ENCODE results near the gene ZMAT3. TPM values are rescaled to one million over a fixed set of nuclear protein-coding genes. Genes with fewer than 3 reads are reported as not detected.

Gene ZMAT3
- total and polyA plus RNA-seq, 2 of the 4 experiments (the other 2 are of a cell fraction), result 11.7 to 14.3 TPM

DNA sequence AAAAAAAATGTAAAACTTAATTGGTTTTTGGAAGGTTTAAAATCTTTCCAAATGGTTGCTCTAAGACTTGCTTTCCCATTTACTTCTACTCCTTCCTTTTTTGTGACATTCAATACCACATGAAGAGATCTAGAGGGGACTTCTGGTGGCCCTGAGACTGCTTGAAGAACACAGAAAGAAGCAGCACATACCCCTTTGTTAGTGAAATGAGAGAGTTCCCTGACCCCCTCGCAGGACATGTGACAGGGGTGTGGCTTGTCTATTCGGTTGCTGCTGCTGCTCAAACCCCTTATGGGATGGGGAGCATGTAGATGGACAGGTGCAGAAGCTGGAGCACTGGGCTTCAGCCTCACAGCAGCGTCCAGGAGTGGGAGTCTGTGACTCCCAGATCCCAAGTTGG lies 71.0 kb downstream of the ZMAT3 start:
- CTCF ChIA-PET, result no interaction called here
- ATAC-seq (ENCODE audit: low read depth) (no peak), DNase-seq (no peak)
- H3K4ac ChIP-seq (ENCODE audit: low read depth, low read length), result no peak overlapping the region
- POLR2A ChIA-PET (ENCODE audit: unreplicated experiment), result no interaction called here
- H3K14ac ChIP-seq (replicated peaks; ENCODE audit: low read depth, low read length), result no peak overlapping the region
- no peak overlapping the region for H3K4me2 ChIP-seq (ENCODE audit: low read depth, low read length)
- H3K18ac ChIP-seq (ENCODE audit: low read depth, low read length), result no peak overlapping the region
- H4K5ac ChIP-seq (ENCODE audit: low read depth, low read length), result no peak overlapping the region
- H3K4me1 ChIP-seq (ENCODE audit: control insufficient read depth, insufficient read depth, low read length), result no peaks in the 10 kb centered on the region
- intact Hi-C loops (cut with micrococcal nuclease), result no loop called here
- no peak overlapping the region for H3K27ac ChIP-seq (ENCODE audit: insufficient read depth, low read length)
- no peaks in the 10 kb centered on the region for H3K27me3 ChIP-seq (ENCODE audit: control insufficient read depth, insufficient read depth, low read length)
- no peak overlapping the region for H2BK20ac ChIP-seq (ENCODE audit: low read depth, low read length)
- in situ Hi-C loops (cut with MboI; ENCODE audit: low sequenced_read_pairs), result loop anchor here (25.0 kb wide), 1 partner anchor 562 kb away; the partner anchor contains the start of gene ACTL6A
- H3K79me1 ChIP-seq (ENCODE audit: low read depth in 1 of 2, low read length in 2 of 2), result no peaks in the 10 kb centered on the region; a peak in 1 of 4 replicates
- H2BK5ac ChIP-seq (ENCODE audit: low read depth, low read length, poor library complexity, severe bottlenecking), result no peak overlapping the region
- no peak overlapping the region for H2BK15ac ChIP-seq (ENCODE audit: low read depth, low read length)
- WGBS, 2 experiments (ENCODE audit: extremely low coverage in 2 of 2, insufficient read length in 1 of 2), result 83% methylated on average over 1 of the region's 3 CpGs; no CpG with 5 or more reads in 1 of the 2 experiments
- H3K23ac ChIP-seq (ENCODE audit: low read depth, low read length), result no peak overlapping the region
- BruUV-seq (replicated peaks), result no TSS peak
- H2BK120ac ChIP-seq (ENCODE audit: low read depth, low read length), result no peak overlapping the region
- H4K8ac ChIP-seq (ENCODE audit: low read depth in 2 of 2, low read length in 2 of 2), result no peak overlapping the region
- no peak overlapping the region for H3K9ac ChIP-seq (ENCODE audit: low read depth, low read length)
- H3K9me1 ChIP-seq (ENCODE audit: insufficient read depth, low read length), result peaks cover 12% of the 10 kb centered on the region; the same call in 1 of the 2 replicates
- no peaks in the 10 kb centered on the region for H3K9me3 ChIP-seq (ENCODE audit: control insufficient read depth, insufficient read depth, low read length)
- dilution Hi-C loops (cut with HindIII; ENCODE audit: low sequenced_read_pairs, unreplicated experiment), result no loop called here
- no peak overlapping the region for H3K56ac ChIP-seq (ENCODE audit: extremely low read depth, insufficient read depth, low read length)
- no peak overlapping the region for H4K91ac ChIP-seq (ENCODE audit: insufficient read depth, low read depth, low read length)
- H3K4me3 ChIP-seq (ENCODE audit: insufficient read depth, low read depth, low read length), result no peak overlapping the region
- H4K20me1 ChIP-seq (ENCODE audit: insufficient read depth, low read length), result no peaks in the 10 kb centered on the region
- TF ChIP-seq RCOR1 (IDR thresholded peaks at IDR 0.05; ENCODE audit: insufficient replicate concordance, low read length), result no peak
- no peak for TF ChIP-seq MAZ (IDR thresholded peaks at IDR 0.05; ENCODE audit: borderline replicate concordance, low read depth, low read length)
- no peak for TF ChIP-seq CHD1 (IDR thresholded peaks at IDR 0.05; ENCODE audit: low read depth, low read length)
- TF ChIP-seq RAD21 (IDR thresholded peaks at IDR 0.05; ENCODE audit: low read length), result no peak
- TF ChIP-seq BHLHE40 (IDR thresholded peaks at IDR 0.05; ENCODE audit: low read depth, low read length), result no peak
- no peak for TF ChIP-seq CEBPB (IDR thresholded peaks at IDR 0.05; ENCODE audit: low read depth, low read length)
- no peak for TF ChIP-seq RFX5 (IDR thresholded peaks at IDR 0.05; ENCODE audit: low read depth, low read length)
- TF ChIP-seq, protein P1, sequence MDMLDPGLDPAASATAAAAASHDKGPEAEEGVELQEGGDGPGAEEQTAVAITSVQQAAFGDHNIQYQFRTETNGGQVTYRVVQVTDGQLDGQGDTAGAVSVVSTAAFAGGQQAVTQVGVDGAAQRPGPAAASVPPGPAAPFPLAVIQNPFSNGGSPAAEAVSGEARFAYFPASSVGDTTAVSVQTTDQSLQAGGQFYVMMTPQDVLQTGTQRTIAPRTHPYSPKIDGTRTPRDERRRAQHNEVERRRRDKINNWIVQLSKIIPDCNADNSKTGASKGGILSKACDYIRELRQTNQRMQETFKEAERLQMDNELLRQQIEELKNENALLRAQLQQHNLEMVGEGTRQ (IDR thresholded peaks at IDR 0.05; ENCODE audit: low read depth, low read length), result no peak
- TF ChIP-seq SMC3 (IDR thresholded peaks at IDR 0.05; ENCODE audit: low read depth, low read length), result no peak
- no peak for TF ChIP-seq NFE2L2 (IDR thresholded peaks at IDR 0.05; ENCODE audit: low read depth, low read length)
- TF ChIP-seq POLR2A (IDR thresholded peaks at IDR 0.05; ENCODE audit: low read depth, low read length), result no peak
- no peak for TF ChIP-seq ELK1 (IDR thresholded peaks at IDR 0.05; ENCODE audit: borderline replicate concordance, low read depth, low read length)
- TF ChIP-seq FOS (IDR thresholded peaks at IDR 0.05; ENCODE audit: low read depth, low read length), result no peak
- no peak for TF ChIP-seq MAFK (IDR thresholded peaks at IDR 0.05; ENCODE audit: low read depth, low read length)
- TF ChIP-seq, protein P2, sequence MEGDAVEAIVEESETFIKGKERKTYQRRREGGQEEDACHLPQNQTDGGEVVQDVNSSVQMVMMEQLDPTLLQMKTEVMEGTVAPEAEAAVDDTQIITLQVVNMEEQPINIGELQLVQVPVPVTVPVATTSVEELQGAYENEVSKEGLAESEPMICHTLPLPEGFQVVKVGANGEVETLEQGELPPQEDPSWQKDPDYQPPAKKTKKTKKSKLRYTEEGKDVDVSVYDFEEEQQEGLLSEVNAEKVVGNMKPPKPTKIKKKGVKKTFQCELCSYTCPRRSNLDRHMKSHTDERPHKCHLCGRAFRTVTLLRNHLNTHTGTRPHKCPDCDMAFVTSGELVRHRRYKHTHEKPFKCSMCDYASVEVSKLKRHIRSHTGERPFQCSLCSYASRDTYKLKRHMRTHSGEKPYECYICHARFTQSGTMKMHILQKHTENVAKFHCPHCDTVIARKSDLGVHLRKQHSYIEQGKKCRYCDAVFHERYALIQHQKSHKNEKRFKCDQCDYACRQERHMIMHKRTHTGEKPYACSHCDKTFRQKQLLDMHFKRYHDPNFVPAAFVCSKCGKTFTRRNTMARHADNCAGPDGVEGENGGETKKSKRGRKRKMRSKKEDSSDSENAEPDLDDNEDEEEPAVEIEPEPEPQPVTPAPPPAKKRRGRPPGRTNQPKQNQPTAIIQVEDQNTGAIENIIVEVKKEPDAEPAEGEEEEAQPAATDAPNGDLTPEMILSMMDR (conservative IDR thresholded peaks at IDR 0.05; ENCODE audit: low read depth, low read length), result no peak
- TF ChIP-seq MXI1 (IDR thresholded peaks at IDR 0.05; ENCODE audit: borderline replicate concordance, low read depth, low read length), result no peak
- H2AFZ ChIP-seq (replicated peaks; ENCODE audit: low read length, poor library complexity), result no peak overlapping the region
- H2AK9ac ChIP-seq (replicated peaks; ENCODE audit: low read depth, low read length, poor library complexity), result no peak overlapping the region
- no peaks in the 10 kb centered on the region; the same call in 1 of the 2 replicates for H3K36me3 ChIP-seq (ENCODE audit: control insufficient read depth, insufficient read depth, low read length)
- no peak overlapping the region for H2AK5ac ChIP-seq (ENCODE audit: low read depth, low read length)

All from IMR-90 (cell line).